Activated B cell treated with CpG ODN at 0.5 μM for 24 hours (primary cell): ENCODE results near the gene DACT2. TPM values are rescaled to one million over a fixed set of nuclear protein-coding genes. Genes with fewer than 3 reads are reported as not detected.

Experiments
- ATAC-seq: fragments of 200-7000 bp; cut with Tn5 transposase; one replicate; pipeline ENCODE4 v1.10.0; 2021; ENCODE audit warnings: low read depth, mild to moderate bottlenecking, moderate library complexity
- CTCF ChIA-PET: fragments of 350-600 bp; sonication (Branson Sonifier 250); formaldehyde crosslinking; loops from one replicate; lab custom pipeline; 2021; ENCODE audit warnings: antibody characterized with exemption; lab: Charles Lee
- POLR2A ChIA-PET: fragments of 350-600 bp; sonication (Branson Sonifier 250); formaldehyde crosslinking; loops from one replicate; lab custom pipeline; 2021; ENCODE audit warnings: antibody characterized with exemption; lab: Charles Lee
- DNase-seq: peaks from one replicate; pipeline ENCODE4 v3.0.0; 2022
- H3K27ac Mint-ChIP-seq: one replicate; pipeline ENCODE4 v1.8.0; 2020; ENCODE audit warnings: mixed read lengths
- H3K27me3 Mint-ChIP-seq: one replicate; pipeline ENCODE4 v1.8.0; 2021; ENCODE audit warnings: mixed read lengths
- H3K36me3 Mint-ChIP-seq: one replicate; pipeline ENCODE4 v1.8.0; 2021; ENCODE audit warnings: low read depth, mixed read lengths
- H3K4me1 Mint-ChIP-seq: one replicate; pipeline ENCODE4 v1.8.0; 2021; ENCODE audit warnings: mixed read lengths
- H3K4me3 Mint-ChIP-seq: one replicate; pipeline ENCODE4 v1.8.0; 2020; ENCODE audit warnings: mild to moderate bottlenecking, mixed read lengths
- H3K9me3 Mint-ChIP-seq: one replicate; pipeline ENCODE4 v1.8.0; 2020; ENCODE audit warnings: mixed read lengths
- CTCF ChIP-seq: fragments of 200-600 bp; IDR thresholded peaks from one replicate; pipeline ENCODE4 v1.8.0; 2022; ENCODE audit warnings: antibody characterized with exemption, mild to moderate bottlenecking
- intact Hi-C: fragments of 100-400 bp; cut with micrococcal nuclease; formaldehyde crosslinking; loops from one replicate; pipeline ENCODE4 v1.15.1; 2024
- total RNA-seq: library from RNA; stranded (reverse); gene quantifications from 2 replicates; pipeline ENCODE4 v1.2.3, GENCODE V29; 2022

DACT2 gene
- total RNA-seq, 1 donor from 2014 or later: not detected

- no peaks in the 10 kb centered on the region for H3K9me3 Mint-ChIP-seq
- no peak for TF ChIP-seq CTCF
- no peak overlapping the region for H3K4me3 Mint-ChIP-seq
- H3K27me3 Mint-ChIP-seq: peaks cover 2% of the 10 kb centered on the region
- no peaks in the 10 kb centered on the region for H3K36me3 Mint-ChIP-seq
- ChIA-PET POLR2A (no interaction called here), CTCF (no interaction called here)
- ATAC-seq: no peak
- no peaks in the 10 kb centered on the region for H3K4me1 Mint-ChIP-seq
- intact Hi-C loops: no loop called here
- H3K27ac Mint-ChIP-seq: no peak overlapping the region
- no peak for DNase-seq
Measured at GRCh38 chr6:168338777-168339176, 19.2 kb upstream of the DACT2 start.

GRCh38 chr6:168336967-168337366 is 17.4 kb upstream of the DACT2 start:
- Mint-ChIP-seq H3K36me3 (no peaks in the 10 kb centered on the region), H3K9me3 (no peaks in the 10 kb centered on the region), H3K27me3 (no peaks in the 10 kb centered on the region), H3K4me3 (no peak overlapping the region), H3K4me1 (no peaks in the 10 kb centered on the region), H3K27ac (no peak overlapping the region)
- DNase-seq (no peak), ATAC-seq (no peak)
- intact Hi-C loops: no loop called here
- ChIA-PET POLR2A (no interaction called here), CTCF (no interaction called here)
- TF ChIP-seq CTCF: no peak

GRCh38 chr6:168333989-168334388 is 14.4 kb upstream of the DACT2 start:
- Mint-ChIP-seq H3K27ac (no peak overlapping the region), H3K9me3 (no peaks in the 10 kb centered on the region), H3K36me3 (no peaks in the 10 kb centered on the region), H3K4me3 (no peak overlapping the region), H3K27me3 (no peaks in the 10 kb centered on the region), H3K4me1 (no peaks in the 10 kb centered on the region)
- intact Hi-C loops: no loop called here
- ATAC-seq (no peak), DNase-seq (no peak)
- TF ChIP-seq CTCF: no peak
- POLR2A ChIA-PET: no interaction called here
- CTCF ChIA-PET: no interaction called here

- ChIA-PET CTCF (no interaction called here), POLR2A (no interaction called here)
- no peak for TF ChIP-seq CTCF
- Mint-ChIP-seq H3K36me3 (no peaks in the 10 kb centered on the region), H3K4me3 (no peak overlapping the region), H3K27ac (no peak overlapping the region), H3K4me1 (no peaks in the 10 kb centered on the region), H3K27me3 (no peaks in the 10 kb centered on the region), H3K9me3 (no peaks in the 10 kb centered on the region)
- DNase-seq (no peak), ATAC-seq (no peak)
- intact Hi-C loops: no loop called here
Measured at GRCh38 chr6:168333491-168333890, 13.9 kb upstream of the DACT2 start.

GRCh38 chr6:168333039-168333438 is 13.5 kb upstream of the DACT2 start:
- ChIA-PET POLR2A (no interaction called here), CTCF (no interaction called here)
- Mint-ChIP-seq H3K4me1 (no peaks in the 10 kb centered on the region), H3K36me3 (no peaks in the 10 kb centered on the region), H3K4me3 (no peak overlapping the region), H3K27me3 (no peaks in the 10 kb centered on the region), H3K9me3 (no peaks in the 10 kb centered on the region), H3K27ac (no peak overlapping the region)
- DNase-seq (no peak), ATAC-seq (no peak)
- intact Hi-C loops: no loop called here
- no peak for TF ChIP-seq CTCF
